Hindlimb muscle (tissue), 1 donor: ENCODE data around the gene TRPC6. TPM values are rescaled to one million over a fixed set of nuclear protein-coding genes. Genes with fewer than 3 reads are reported as not detected.
"Not testable (repeated sequence)": the region's sequence is repeated elsewhere in the genome, so short reads cannot be mapped to it uniquely, and the experiment has no call there.

ENCODE experiments used
- DNase-seq: peaks from one replicate; pipeline ENCODE4 v3.0.0-alpha.2; 2013
- polyA plus RNA-seq: library from polyadenylated mRNA; unstranded; fragments of 120-200 nt; gene quantifications from one replicate; pipeline ENCODE4 v1.2.1, GENCODE V29; 2013; ENCODE audit not compliant: insufficient read length

TRPC6 gene
- polyA plus RNA-seq, 1 donor: 13.3 TPM

- no peak for DNase-seq
These were observed 62.0 kb downstream of the TRPC6 start for GRCh38 chr11:101521821-101522220.

GRCh38 chr11:101516546-101516945, 67.3 kb downstream of the TRPC6 start:
- DNase-seq: peak; percentile 1

GRCh38 chr11:101511065-101511464, 72.7 kb downstream of the TRPC6 start:
- no peak for DNase-seq

- DNase-seq: no peak
These were observed 73.2 kb downstream of the TRPC6 start for GRCh38 chr11:101510591-101510990.

- DNase-seq: no peak
These were observed 73.9 kb downstream of the TRPC6 start for GRCh38 chr11:101509922-101510321.

GRCh38 chr11:101508370-101508769, 75.4 kb downstream of the TRPC6 start:
- no peak for DNase-seq

- peak; percentile 17 for DNase-seq
These were observed 84.9 kb downstream of the TRPC6 start for GRCh38 chr11:101498891-101499290.

- no peak for DNase-seq
These were observed 86.5 kb downstream of the TRPC6 start for GRCh38 chr11:101497291-101497690.

- no peak for DNase-seq
These were observed 96.0 kb downstream of the TRPC6 start for GRCh38 chr11:101487775-101488174.

- DNase-seq: no peak
These were observed 101.2 kb downstream of the TRPC6 start for GRCh38 chr11:101482556-101483124.

GRCh38 chr11:101478587-101479369, 105.0 kb downstream of the TRPC6 start:
- no peak for DNase-seq

GRCh38 chr11:101477926-101478325, 105.9 kb downstream of the TRPC6 start:
- no peak for DNase-seq

- DNase-seq: no peak
These were observed 107.6 kb downstream of the TRPC6 start for GRCh38 chr11:101476191-101476590.

- DNase-seq: no peak
These were observed 108.1 kb downstream of the TRPC6 start for GRCh38 chr11:101475699-101476098.

GRCh38 chr11:101474666-101475065, 109.1 kb downstream of the TRPC6 start:
- DNase-seq: no peak

GRCh38 chr11:101470881-101471520, 112.8 kb downstream of the TRPC6 start:
- no peak for DNase-seq

GRCh38 chr11:101470419-101470818, 113.4 kb downstream of the TRPC6 start:
- DNase-seq: no peak

GRCh38 chr11:101466352-101466751, 117.5 kb downstream of the TRPC6 start:
- no peak for DNase-seq

GRCh38 chr11:101464388-101464787, 119.4 kb downstream of the TRPC6 start:
- not testable (repeated sequence) for DNase-seq

GRCh38 chr11:101459020-101459419, 124.8 kb downstream of the TRPC6 start:
- no peak for DNase-seq

- DNase-seq: no peak
These were observed 125.6 kb downstream of the TRPC6 start for GRCh38 chr11:101458161-101458560.

GRCh38 chr11:101456812-101457211, 127.0 kb downstream of the TRPC6 start:
- no peak for DNase-seq

- no peak for DNase-seq
These were observed 130.1 kb downstream of the TRPC6 start for GRCh38 chr11:101453682-101454081.
